ENCODE results near the gene EFNA2. TPM values are rescaled to one million over a fixed set of nuclear protein-coding genes. Genes with fewer than 3 reads are reported as not detected.

The EFNA2 gene
- total RNA-seq, 1 experiment from 2014 or later: not detected

DNA sequence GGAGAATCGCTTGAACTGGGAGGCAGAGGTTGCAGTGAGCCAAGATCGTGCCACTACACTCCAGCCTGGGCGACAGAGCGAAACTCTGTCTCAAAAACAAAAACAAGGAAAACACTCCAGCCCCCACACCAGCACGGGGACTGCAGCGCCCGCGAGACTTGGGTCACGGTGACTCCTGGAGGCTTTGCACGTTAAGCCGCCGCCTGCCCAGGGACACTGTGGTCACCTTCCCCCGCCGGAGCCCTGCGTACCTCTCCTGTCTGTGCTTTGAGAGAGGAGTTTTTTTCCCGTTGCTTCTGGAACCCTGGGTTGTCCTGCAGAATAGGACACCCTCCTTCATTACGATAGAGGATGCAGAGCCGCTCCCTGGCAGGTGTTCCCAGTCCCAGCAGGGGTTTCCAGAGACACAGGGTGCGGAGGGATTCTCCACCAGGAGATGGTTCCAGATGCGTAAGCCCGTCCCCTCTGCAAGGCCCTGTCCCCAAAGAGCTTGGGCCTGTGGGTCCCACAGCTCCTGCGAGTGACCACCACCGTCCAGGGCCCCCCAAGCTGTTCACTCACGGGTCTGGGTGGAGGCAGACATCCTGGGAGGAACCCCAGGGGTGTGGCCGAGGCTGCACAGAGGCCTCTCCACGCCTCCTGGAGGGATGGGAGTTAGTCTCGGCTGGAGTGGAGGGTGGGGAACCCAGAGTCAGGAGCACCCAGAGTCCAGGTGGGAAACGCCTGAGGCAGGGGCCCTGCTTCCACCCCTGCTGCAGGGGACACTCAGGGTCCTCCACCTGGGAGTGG lies 55.2 kb downstream of the EFNA2 start:
- Histone ChIP-seq H3K36me3 (ENCODE audit: low read depth, low read length) (no peaks in the 10 kb centered on the region), H3K9me2 (replicated peaks; ENCODE audit: low read length) (no peaks in the 10 kb centered on the region), H3K79me2 (ENCODE audit: low read length) (no peaks in the 10 kb centered on the region), H4K20me1 (ENCODE audit: low read length) (no peaks in the 10 kb centered on the region), H3K27ac (ENCODE audit: low read length) (no peak overlapping the region), H2AFZ (ENCODE audit: low read length) (no peak overlapping the region), H3K9ac (ENCODE audit: low read length) (no peak overlapping the region), H3F3A (ENCODE audit: low read length, unreplicated experiment) (no peaks in the 10 kb centered on the region), H3K4me1 (ENCODE audit: insufficient read depth, low read length) (no peaks in the 10 kb centered on the region), H3K27me3 (ENCODE audit: low read length) (no peaks in the 10 kb centered on the region), H3K4me2 (ENCODE audit: low read length) (no peak overlapping the region), H3K4me3 (ENCODE audit: low read length) (no peak overlapping the region), H3K9me3 (ENCODE audit: low read length) (no peaks in the 10 kb centered on the region)
- no TSS peak for BruUV-seq (replicated peaks)
- CTCF ChIA-PET: no interaction called here
- intact Hi-C loops (cut with micrococcal nuclease): no loop called here
- POLR2A ChIA-PET (ENCODE audit: unreplicated experiment): no interaction called here
- ATAC-seq (no peak), DNase-seq (no peak)
- TF ChIP-seq EZH2 (IDR thresholded peaks at IDR 0.05; ENCODE audit: low read length, unreplicated experiment) (no peak), EZH2phosphoT487 (IDR thresholded peaks at IDR 0.05; ENCODE audit: borderline replicate concordance, low read length) (no peak)
- TF ChIP-seq, protein P1, sequence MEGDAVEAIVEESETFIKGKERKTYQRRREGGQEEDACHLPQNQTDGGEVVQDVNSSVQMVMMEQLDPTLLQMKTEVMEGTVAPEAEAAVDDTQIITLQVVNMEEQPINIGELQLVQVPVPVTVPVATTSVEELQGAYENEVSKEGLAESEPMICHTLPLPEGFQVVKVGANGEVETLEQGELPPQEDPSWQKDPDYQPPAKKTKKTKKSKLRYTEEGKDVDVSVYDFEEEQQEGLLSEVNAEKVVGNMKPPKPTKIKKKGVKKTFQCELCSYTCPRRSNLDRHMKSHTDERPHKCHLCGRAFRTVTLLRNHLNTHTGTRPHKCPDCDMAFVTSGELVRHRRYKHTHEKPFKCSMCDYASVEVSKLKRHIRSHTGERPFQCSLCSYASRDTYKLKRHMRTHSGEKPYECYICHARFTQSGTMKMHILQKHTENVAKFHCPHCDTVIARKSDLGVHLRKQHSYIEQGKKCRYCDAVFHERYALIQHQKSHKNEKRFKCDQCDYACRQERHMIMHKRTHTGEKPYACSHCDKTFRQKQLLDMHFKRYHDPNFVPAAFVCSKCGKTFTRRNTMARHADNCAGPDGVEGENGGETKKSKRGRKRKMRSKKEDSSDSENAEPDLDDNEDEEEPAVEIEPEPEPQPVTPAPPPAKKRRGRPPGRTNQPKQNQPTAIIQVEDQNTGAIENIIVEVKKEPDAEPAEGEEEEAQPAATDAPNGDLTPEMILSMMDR (conservative IDR thresholded peaks at IDR 0.05; ENCODE audit: low read depth, low read length): no peak

DNA sequence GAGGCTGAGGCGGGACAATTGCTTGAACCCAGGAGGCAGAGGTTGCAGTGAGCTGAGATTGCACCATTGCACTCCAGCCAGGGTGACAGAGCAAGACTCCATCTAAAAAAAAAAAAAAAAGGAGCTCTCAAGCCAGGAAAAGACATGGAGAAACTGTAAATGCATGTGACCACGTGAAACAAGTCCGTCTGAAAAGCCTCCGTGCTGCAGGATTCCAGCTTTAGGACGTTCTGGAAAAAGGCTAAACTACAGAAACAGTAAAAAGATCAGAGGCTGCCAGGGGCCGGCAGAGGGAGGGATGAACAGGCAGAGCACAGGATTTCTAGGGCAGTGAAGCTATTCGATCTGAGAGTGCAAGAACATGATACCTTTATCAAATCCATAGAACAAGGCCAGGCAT lies 57.4 kb downstream of the EFNA2 start:
- H2AFZ ChIP-seq (ENCODE audit: low read length): no peak overlapping the region
- TF ChIP-seq EZH2phosphoT487 (IDR thresholded peaks at IDR 0.05; ENCODE audit: borderline replicate concordance, low read length): no peak
- TF ChIP-seq EZH2 (IDR thresholded peaks at IDR 0.05; ENCODE audit: low read length, unreplicated experiment): no peak
- TF ChIP-seq, protein P1 (conservative IDR thresholded peaks at IDR 0.05; ENCODE audit: low read depth, low read length): no peak
- CTCF ChIA-PET: no interaction called here
- H3F3A ChIP-seq (ENCODE audit: low read length, unreplicated experiment): no peaks in the 10 kb centered on the region
- H3K36me3 ChIP-seq (ENCODE audit: low read depth, low read length): no peaks in the 10 kb centered on the region
- H3K4me3 ChIP-seq (ENCODE audit: low read length): no peak overlapping the region
- H3K79me2 ChIP-seq (ENCODE audit: low read length): no peaks in the 10 kb centered on the region
- H3K9me2 ChIP-seq (replicated peaks; ENCODE audit: low read length): no peaks in the 10 kb centered on the region
- no peak overlapping the region for H3K27ac ChIP-seq (ENCODE audit: low read length)
- H3K9me3 ChIP-seq (ENCODE audit: low read length): no peaks in the 10 kb centered on the region
- H3K4me2 ChIP-seq (ENCODE audit: low read length): no peak overlapping the region
- intact Hi-C loops (cut with micrococcal nuclease): no loop called here
- ATAC-seq: no peak
- no peak for DNase-seq
- POLR2A ChIA-PET (ENCODE audit: unreplicated experiment): no interaction called here
- H3K9ac ChIP-seq (ENCODE audit: low read length): no peak overlapping the region
- H4K20me1 ChIP-seq (ENCODE audit: low read length): no peaks in the 10 kb centered on the region
- H3K27me3 ChIP-seq (ENCODE audit: low read length): no peaks in the 10 kb centered on the region
- BruUV-seq (replicated peaks): no TSS peak
- no peaks in the 10 kb centered on the region for H3K4me1 ChIP-seq (ENCODE audit: insufficient read depth, low read length)

DNA sequence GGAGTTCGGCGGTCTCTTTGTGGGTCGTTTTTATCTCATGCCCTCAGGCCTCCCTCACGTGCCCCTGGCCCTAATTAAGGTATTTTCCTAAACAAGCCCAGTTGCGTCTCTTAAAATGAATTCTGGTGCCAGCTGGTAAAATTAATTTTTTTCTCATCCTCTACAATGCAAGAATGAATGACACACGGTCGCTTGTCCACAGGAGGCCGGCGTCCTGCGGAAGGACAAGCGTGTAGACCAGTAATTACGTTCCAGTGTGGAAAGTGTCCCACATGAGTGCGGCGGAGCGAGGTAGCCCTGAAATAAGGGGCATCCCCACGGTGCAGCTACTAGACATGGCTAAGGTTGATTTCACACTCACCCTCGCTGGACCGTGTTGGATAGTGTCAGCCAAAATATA lies 63.5 kb downstream of the EFNA2 start:
- ChIA-PET CTCF (no interaction called here), POLR2A (ENCODE audit: unreplicated experiment) (no interaction called here)
- Histone ChIP-seq H4K20me1 (ENCODE audit: low read length) (no peaks in the 10 kb centered on the region), H3K27me3 (ENCODE audit: low read length) (no peaks in the 10 kb centered on the region), H2AFZ (ENCODE audit: low read length) (no peak overlapping the region), H3K4me3 (ENCODE audit: low read length) (no peak overlapping the region), H3K9me2 (replicated peaks; ENCODE audit: low read length) (no peaks in the 10 kb centered on the region), H3K4me2 (ENCODE audit: low read length) (no peak overlapping the region), H3K4me1 (ENCODE audit: insufficient read depth, low read length) (no peaks in the 10 kb centered on the region), H3K9me3 (ENCODE audit: low read length) (no peaks in the 10 kb centered on the region), H3K9ac (ENCODE audit: low read length) (no peak overlapping the region), H3F3A (ENCODE audit: low read length, unreplicated experiment) (no peaks in the 10 kb centered on the region), H3K79me2 (ENCODE audit: low read length) (no peaks in the 10 kb centered on the region), H3K27ac (ENCODE audit: low read length) (no peak overlapping the region), H3K36me3 (ENCODE audit: low read depth, low read length) (no peaks in the 10 kb centered on the region)
- TF ChIP-seq, protein P1 (conservative IDR thresholded peaks at IDR 0.05; ENCODE audit: low read depth, low read length): no peak
- TF ChIP-seq EZH2 (IDR thresholded peaks at IDR 0.05; ENCODE audit: low read length, unreplicated experiment): no peak
- TF ChIP-seq EZH2phosphoT487 (IDR thresholded peaks at IDR 0.05; ENCODE audit: borderline replicate concordance, low read length): no peak
- DNase-seq (no peak), ATAC-seq (no peak)
- intact Hi-C loops (cut with micrococcal nuclease): no loop called here
- no TSS peak for BruUV-seq (replicated peaks)

Data from PC-3 (cell line).